Endothelial cell of umbilical vein (primary cell): Measurements from ENCODE around the gene KIAA1217. TPM values are rescaled to one million over a fixed set of nuclear protein-coding genes. Genes with fewer than 3 reads are reported as not detected.
A peak's percentile ranks its signal among the peaks of the same experiment; 100 is the strongest.

Experiments used
- BruUV-seq: library from RNA; stranded (reverse); fragments of 400-500 nt; replicated peaks from 2 replicates; lab custom pipeline; 2021; lab: Mats Ljungman, UMichigan
- CTCF ChIA-PET: fragments of 300-600, 350-600 bp; sonication (Branson Sonifier 250); formaldehyde crosslinking; loops from one replicate; lab custom pipeline; 2021; ENCODE audit warnings: antibody characterized with exemption, inconsistent platforms; lab: Charles Lee
- POLR2A ChIA-PET: fragments of 300-600, 350-600 bp; sonication (Branson Sonifier 250); formaldehyde crosslinking; loops from one replicate; lab custom pipeline; 2021; ENCODE audit warnings: antibody characterized with exemption, inconsistent platforms; lab: Charles Lee
- DNase-seq: peaks from one replicate; pipeline ENCODE4 v3.0.0-alpha.2; 2011; ENCODE audit warnings: low read depth, low spot score
- FAIRE-seq: peaks from 2 replicates; lab custom pipeline; 2011; peaks lifted over from hg19 to GRCh38; lab: Jason Lieb, UNC
- H2AFZ ChIP-seq: 2 replicates; pipeline ENCODE4 v1.6.0; 2012; ENCODE audit warnings: low read depth, low read length, control low read depth, inconsistent platforms
- H3K27ac ChIP-seq: 2 replicates; pipeline ENCODE4 v1.5.1; 2011; ENCODE audit warnings: low read depth, mild to moderate bottlenecking, control low read depth, low read length, moderate library complexity; ENCODE audit not compliant: insufficient read depth
- H3K27me3 ChIP-seq, 2 experiments: 2 replicates each; pipeline versions ENCODE4 v1.6.0 to v1.6.1; 2011; ENCODE audit warnings: low read length in 2 of 2, mixed read lengths in 1 of 2; ENCODE audit not compliant: control insufficient read depth in 2 of 2, insufficient read depth in 2 of 2
- H3K36me3 ChIP-seq, 2 experiments: 2 replicates in 1 of 2; 3 replicates in 1 of 2; pipeline ENCODE4 v1.5.1; 2011; ENCODE audit warnings: low read length in 2 of 2, mild to moderate bottlenecking in 1 of 2, moderate library complexity in 1 of 2; ENCODE audit not compliant: control insufficient read depth in 2 of 2, insufficient read depth in 2 of 2; ENCODE audit errors: extremely low read depth in 1 of 2
- H3K4me1 ChIP-seq: 3 replicates; pipeline ENCODE4 v1.5.1; 2011; ENCODE audit warnings: mild to moderate bottlenecking, low read length; ENCODE audit not compliant: control insufficient read depth, insufficient read depth; ENCODE audit errors: extremely low read depth
- H3K4me2 ChIP-seq: 2 replicates; pipeline ENCODE4 v1.6.1; 2011; ENCODE audit warnings: low read length, control low read depth, mixed read lengths; ENCODE audit not compliant: insufficient read depth
- H3K4me3 ChIP-seq, 3 experiments: fragments of 200-600 bp in 1 of 3; sonication (generic), shearing (Covaris generic) in 1 of 3; replicated peaks in 1 of 3; 2 replicates each; pipeline ENCODE4 v1.5.1; 2011 to 2016; ENCODE audit warnings: control low read depth in 3 of 3, low read length in 3 of 3, mild to moderate bottlenecking in 2 of 3, inconsistent platforms in 1 of 3, low read depth in 1 of 3, moderate library complexity in 1 of 3; ENCODE audit not compliant: insufficient read depth in 1 of 3
- H3K79me2 ChIP-seq: 2 replicates; pipeline ENCODE4 v1.6.0; 2012; ENCODE audit warnings: low read length, inconsistent platforms; ENCODE audit not compliant: control insufficient read depth, insufficient read depth
- H3K9ac ChIP-seq: replicated peaks from 2 replicates; pipeline ENCODE3; 2011; ENCODE audit warnings: low read length, control low read depth; ENCODE audit not compliant: insufficient read depth; ENCODE audit errors: extremely low read depth
- H3K9me1 ChIP-seq: replicated peaks from 3 replicates; pipeline ENCODE4 v1.6.0; 2011; ENCODE audit warnings: mild to moderate bottlenecking, low read length; ENCODE audit not compliant: control insufficient read depth, insufficient read depth; ENCODE audit errors: extremely low read depth
- H3K9me3 ChIP-seq: replicated peaks from 2 replicates; pipeline ENCODE4 v1.5.1; 2012; ENCODE audit warnings: low read length, inconsistent platforms; ENCODE audit not compliant: control insufficient read depth, insufficient read depth
- H4K20me1 ChIP-seq: replicated peaks from 2 replicates; pipeline ENCODE3; 2011; ENCODE audit warnings: mild to moderate bottlenecking, low read length; ENCODE audit not compliant: control insufficient read depth, insufficient read depth; ENCODE audit errors: extremely low read depth
- CTCF ChIP-seq, 2 donors: IDR thresholded peaks; 1 replicate in 1 of 2; 2 replicates in 1 of 2; pipeline ENCODE4 v1.5.1; 2011; ENCODE audit warnings: low read length in 2 of 2, mild to moderate bottlenecking in 2 of 2, moderate library complexity in 2 of 2, control low read depth in 1 of 2, inconsistent platforms in 1 of 2, low read depth in 1 of 2; ENCODE audit not compliant: insufficient read depth in 1 of 2; ENCODE audit errors: extremely low read depth in 1 of 2
- FOS ChIP-seq: IDR thresholded peaks from 2 replicates; pipeline ENCODE4 v1.6.1; 2011; ENCODE audit warnings: mild to moderate bottlenecking, low read length, moderate library complexity, borderline replicate concordance; ENCODE audit not compliant: insufficient read depth
- MYC ChIP-seq: IDR thresholded peaks from one replicate; pipeline ENCODE4 v1.6.1; 2011; ENCODE audit warnings: mild to moderate bottlenecking, low read depth, low read length
- POLR2A ChIP-seq: IDR thresholded peaks from 2 replicates; pipeline ENCODE4 v1.6.1; 2012; ENCODE audit warnings: low read depth, mild to moderate bottlenecking, control low read depth, low read length
- dilution Hi-C: fragments of 300-500 bp; cut with MboI; formaldehyde crosslinking; loops from one replicate; pipeline ENCODE4 v1.15.0; 2019; ENCODE audit warnings: low sequenced_read_pairs; ENCODE audit not compliant: extremely low pct_ligation_motif_present
- intact Hi-C: fragments of 100-400 bp; cut with micrococcal nuclease; formaldehyde crosslinking; loops from one replicate; pipeline ENCODE4 v1.10.0; 2022
- polyA plus RNA-seq, 4 experiments: library from polyadenylated mRNA; depleted of rRNA in 3 of 4; stranded (reverse) in 3 of 4; unstranded in 1 of 4; fragments of >200 nt; gene quantifications; 2 replicates each; pipeline versions ENCODE4 v1.2.1 to v1.2.3, GENCODE V29; 2011 to 2012; ENCODE audit warnings: missing spikeins in 1 of 4
- total RNA-seq: library from RNA; stranded (reverse); gene quantifications from 2 replicates; pipeline ENCODE4 v1.2.3, GENCODE V29; 2021

KIAA1217 gene
- total and polyA plus RNA-seq, 2 donors (not counting 3 experiments of a cell fraction or from before 2014, with no cell fraction given) = 0.83 to 10.3 TPM

GRCh38 chr10:24518411-24518810 lies 309.5 kb downstream of the KIAA1217 start:
- intact Hi-C loops (loop anchor here (2.0 kb wide), 2 partner anchors 136 to 1204 kb away; no protein-coding TSS in a partner anchor), dilution Hi-C loops (no loop called here)
- Histone ChIP-seq H3K79me2 (no peaks in the 10 kb centered on the region), H3K9me1 (no peaks in the 10 kb centered on the region), H4K20me1 (no peaks in the 10 kb centered on the region), H3K27me3 (no peaks in the 10 kb centered on the region), H3K9me3 (no peaks in the 10 kb centered on the region), H3K27ac (no peak overlapping the region), H3K4me1 (no peaks in the 10 kb centered on the region), H3K4me2 (no peak overlapping the region), H3K36me3 (no peaks in the 10 kb centered on the region), H2AFZ (no peak overlapping the region), H3K4me3 (no peak overlapping the region), H3K9ac (no peak overlapping the region)
- no peak for DNase-seq
- ChIA-PET CTCF (interaction anchor here (0.5 to 3.1 kb wide), 15 partner anchors 10 to 1360 kb away, joined by 3 to 37 read pairs (median 5); no protein-coding TSS in a partner anchor), POLR2A (no interaction called here)
- FAIRE-seq = no peak
- TF ChIP-seq CTCF (IDR thresholded peaks at IDR 0.05; ENCODE audit: extremely low read depth in 1 of 2, insufficient read depth in 1 of 2, low read depth in 1 of 2, low read length in 2 of 2) (no peak), POLR2A (no peak), FOS (no peak)
- no TSS peak for BruUV-seq

DNA sequence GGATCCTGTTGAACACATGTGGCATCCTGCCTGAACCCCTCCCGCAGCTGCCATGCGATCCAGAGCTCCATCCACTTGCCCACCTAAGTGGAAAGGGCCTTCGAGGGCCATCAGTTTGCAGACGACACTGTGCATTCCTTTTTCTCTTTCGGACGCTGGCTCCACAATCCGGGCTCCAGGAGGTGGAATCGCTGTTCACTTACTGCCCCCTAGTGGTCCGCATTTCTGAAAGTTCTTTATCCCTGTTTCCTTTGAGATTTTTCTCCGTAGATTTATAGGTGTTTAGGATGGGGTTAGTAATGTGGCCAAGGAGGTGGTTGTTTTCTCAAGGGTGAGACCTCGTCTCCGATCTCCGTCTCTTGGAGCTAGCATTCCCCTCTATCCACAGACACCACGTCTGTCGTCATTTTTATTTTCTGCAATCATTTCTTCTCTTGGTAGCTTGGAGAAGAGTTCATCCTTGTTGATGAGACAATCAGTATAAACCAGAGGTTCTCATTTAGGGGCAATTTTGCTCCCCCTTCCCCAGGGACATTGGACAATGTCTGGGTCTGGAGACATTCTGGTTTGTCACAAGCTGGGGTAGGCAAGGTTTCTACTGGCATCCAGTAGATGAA lies 310.2 kb downstream of the KIAA1217 start:
- ChIA-PET CTCF (interaction anchor here (0.6 to 3.1 kb wide), 17 partner anchors 8 to 1361 kb away, joined by 3 to 37 read pairs (median 4); no protein-coding TSS in a partner anchor), POLR2A (no interaction called here)
- DNase-seq = peak; percentile 50
- TF ChIP-seq CTCF (IDR thresholded peaks at IDR 0.05; ENCODE audit: extremely low read depth in 1 of 2, insufficient read depth in 1 of 2, low read depth in 1 of 2, low read length in 2 of 2) (peak; percentile 72 to 76), MYC (no peak)
- H3K36me3 ChIP-seq = no peaks in the 10 kb centered on the region
- H3K4me1 ChIP-seq = no peaks in the 10 kb centered on the region
- H3K9me3 ChIP-seq = no peaks in the 10 kb centered on the region
- H2AFZ ChIP-seq = no peak overlapping the region
- no peak overlapping the region for H3K9ac ChIP-seq
- H3K27ac ChIP-seq = no peak overlapping the region
- no TSS peak for BruUV-seq
- no peaks in the 10 kb centered on the region for H3K27me3 ChIP-seq
- dilution Hi-C loops (no loop called here), intact Hi-C loops (loop anchor here (1.0 to 2.0 kb wide), 4 partner anchors 97 to 1204 kb away; no protein-coding TSS in a partner anchor)
- no peaks in the 10 kb centered on the region for H3K9me1 ChIP-seq
- no peak overlapping the region for H3K4me3 ChIP-seq
- no peak overlapping the region for H3K4me2 ChIP-seq
- H4K20me1 ChIP-seq = no peaks in the 10 kb centered on the region
- no peaks in the 10 kb centered on the region for H3K79me2 ChIP-seq
- peak; percentile 86 for FAIRE-seq
